GM12872 (cell line): ENCODE results near the gene ACR.

Source experiments
- CTCF ChIP-seq: IDR thresholded peaks from 3 replicates; pipeline ENCODE4 v1.5.1; 2011; ENCODE audit warnings: low read depth, mild to moderate bottlenecking, low read length, moderate library complexity; ENCODE audit not compliant: insufficient read depth

The ACR gene

GRCh38 chr22:50714631-50715179 lies 23.3 kb upstream of the ACR start:
- TF ChIP-seq CTCF: no peak

- no peak for TF ChIP-seq CTCF
Observed at GRCh38 chr22:50715250-50715649, 22.8 kb upstream of the ACR start.

- TF ChIP-seq CTCF: no peak
Observed at GRCh38 chr22:50715776-50716175, 22.2 kb upstream of the ACR start.

- no peak for TF ChIP-seq CTCF
Observed at GRCh38 chr22:50716290-50717024, 21.5 kb upstream of the ACR start.

- TF ChIP-seq CTCF: no peak
Observed at GRCh38 chr22:50717709-50718351, 20.2 kb upstream of the ACR start.

- TF ChIP-seq CTCF: no peak
Observed at GRCh38 chr22:50718352-50718709, 19.7 kb upstream of the ACR start.

- no peak for TF ChIP-seq CTCF
Observed at GRCh38 chr22:50719814-50720300, 18.1 kb upstream of the ACR start.
